SH-SY5Y (cell line): ENCODE measurements around the gene HACD2.

Source experiments
- GATA2 ChIP-seq: IDR thresholded peaks from 2 replicates; pipeline ENCODE4 v1.6.1; 2011; ENCODE audit warnings: mild to moderate bottlenecking, low read depth, low read length
- GATA3 ChIP-seq: IDR thresholded peaks from 2 replicates; pipeline ENCODE4 v1.6.1; 2011; ENCODE audit warnings: low read depth, mild to moderate bottlenecking, low read length, moderate library complexity

- TF ChIP-seq GATA2, result no peak
- TF ChIP-seq GATA3, result no peak
Observed at GRCh38 chr3:123446210-123446609, 138.6 kb downstream of the HACD2 start.
